ENCODE measurements around the gene DOCK2.

GRCh38 chr5:169880012-169880663 is 243.1 kb downstream of the DOCK2 start:
- TF ChIP-seq CTCF (conservative IDR thresholded peaks at IDR 0.05 in 1 of 2, IDR thresholded peaks at IDR 0.05 in 1 of 2; ENCODE audit: low read depth in 1 of 2, low read length in 2 of 2) (no peak), EZH2 (IDR thresholded peaks at IDR 0.05; ENCODE audit: low read length, missing control alignments) (no peak)

Measured in fibroblast of lung (primary cell).